K562 (cell line): ENCODE results near the gene CARD18.

Source experiments
- CEBPB ChIP-seq: fragments of 450-650 bp; IDR thresholded peaks from 2 replicates; pipeline ENCODE4 v1.6.1; 2016; ENCODE audit warnings: missing genetic modification characterization, missing compliant biosample characterization
- CREB1 ChIP-seq, 2 experiments: sonication (generic) in 1 of 2; formaldehyde crosslinking in 1 of 2; IDR thresholded peaks; 2 replicates each; pipeline versions ENCODE4 v1.6.1 to v1.8.0; 2012 to 2022; ENCODE audit warnings: inconsistent platforms in 1 of 2, mild to moderate bottlenecking in 1 of 2, missing genetic modification reagents in 1 of 2, moderate library complexity in 1 of 2
- E2F5 ChIP-seq: sonication (generic); formaldehyde crosslinking; IDR thresholded peaks from 2 replicates; pipeline ENCODE4 v1.8.0; 2022; ENCODE audit warnings: mild to moderate bottlenecking, missing genetic modification reagents
- NRF1 ChIP-seq, 2 experiments: fragments of 450-650 bp; IDR thresholded peaks in 1 of 2; conservative IDR thresholded peaks in 1 of 2; 2 replicates each; pipeline ENCODE4 v1.6.1; 2014; ENCODE audit warnings: mild to moderate bottlenecking in 2 of 2
- POLR2H ChIP-seq: IDR thresholded peaks from 2 replicates; pipeline ENCODE4 v1.6.1; 2016; ENCODE audit warnings: missing genetic modification characterization, low read depth, mild to moderate bottlenecking, control low read depth, missing compliant biosample characterization, moderate library complexity
- RCOR1 ChIP-seq, 2 experiments: IDR thresholded peaks; 2 replicates each; pipeline ENCODE4 v1.6.1; 2012; ENCODE audit warnings: low read depth in 2 of 2, low read length in 2 of 2, borderline replicate concordance in 1 of 2, improper control_type of control experiment in 1 of 2
- SRF ChIP-seq, 2 experiments: fragments of 250-450, 450-650 bp in 1 of 2; sonication (Bioruptor Pico) in 1 of 2; sonication (generic) in 1 of 2; formaldehyde crosslinking; IDR thresholded peaks; 2 replicates each; pipeline versions ENCODE4 v1.5.0 to v1.5.1; 2020 to 2022; ENCODE audit warnings: mild to moderate bottlenecking in 1 of 2, missing genetic modification reagents in 1 of 2
- TEAD4 ChIP-seq, 2 experiments: sonication (generic) in 1 of 2; formaldehyde crosslinking in 1 of 2; IDR thresholded peaks; 2 replicates each; pipeline versions ENCODE4 v1.6.1 to v1.8.0; 2012 to 2022; ENCODE audit warnings: borderline replicate concordance in 1 of 2, inconsistent platforms in 1 of 2, low read length in 1 of 2, mild to moderate bottlenecking in 1 of 2, missing genetic modification reagents in 1 of 2
- TF ChIP-seq, protein P1 (sequence below), 3 experiments: IDR thresholded peaks in 2 of 3; conservative IDR thresholded peaks in 1 of 3; 2 replicates each; pipeline ENCODE4 v1.5.1; 2011 to 2012; ENCODE audit warnings: low read length in 3 of 3, mild to moderate bottlenecking in 3 of 3, control low read depth in 2 of 3, improper control_type of control experiment in 1 of 3, inconsistent platforms in 1 of 3, low read depth in 1 of 3, mixed read lengths in 1 of 3, moderate library complexity in 1 of 3; ENCODE audit not compliant: insufficient read depth in 2 of 3

- TF ChIP-seq CEBPB (tag) (no peak), NRF1 (conservative IDR thresholded peaks at IDR 0.05 in 1 of 2, IDR thresholded peaks at IDR 0.05 in 1 of 2) (no peak), E2F5 (CRISPR knock-in tag) (no peak), SRF (CRISPR knock-in tag; IDR thresholded peaks at IDR 0.05) (no peak), TEAD4 (IDR thresholded peaks at IDR 0.05; ENCODE audit: low read length) (no peak), TEAD4 (CRISPR knock-in tag; IDR thresholded peaks at IDR 0.05; ENCODE audit: borderline replicate concordance) (no peak), CREB1 (IDR thresholded peaks at IDR 0.05) (no peak), CREB1 (CRISPR knock-in tag; IDR thresholded peaks at IDR 0.05) (no peak), POLR2H (tag) (no peak), RCOR1 (IDR thresholded peaks at IDR 0.05; ENCODE audit: borderline replicate concordance in 1 of 2, low read depth in 2 of 2, low read length in 2 of 2) (no peak)
- TF ChIP-seq, protein P1, sequence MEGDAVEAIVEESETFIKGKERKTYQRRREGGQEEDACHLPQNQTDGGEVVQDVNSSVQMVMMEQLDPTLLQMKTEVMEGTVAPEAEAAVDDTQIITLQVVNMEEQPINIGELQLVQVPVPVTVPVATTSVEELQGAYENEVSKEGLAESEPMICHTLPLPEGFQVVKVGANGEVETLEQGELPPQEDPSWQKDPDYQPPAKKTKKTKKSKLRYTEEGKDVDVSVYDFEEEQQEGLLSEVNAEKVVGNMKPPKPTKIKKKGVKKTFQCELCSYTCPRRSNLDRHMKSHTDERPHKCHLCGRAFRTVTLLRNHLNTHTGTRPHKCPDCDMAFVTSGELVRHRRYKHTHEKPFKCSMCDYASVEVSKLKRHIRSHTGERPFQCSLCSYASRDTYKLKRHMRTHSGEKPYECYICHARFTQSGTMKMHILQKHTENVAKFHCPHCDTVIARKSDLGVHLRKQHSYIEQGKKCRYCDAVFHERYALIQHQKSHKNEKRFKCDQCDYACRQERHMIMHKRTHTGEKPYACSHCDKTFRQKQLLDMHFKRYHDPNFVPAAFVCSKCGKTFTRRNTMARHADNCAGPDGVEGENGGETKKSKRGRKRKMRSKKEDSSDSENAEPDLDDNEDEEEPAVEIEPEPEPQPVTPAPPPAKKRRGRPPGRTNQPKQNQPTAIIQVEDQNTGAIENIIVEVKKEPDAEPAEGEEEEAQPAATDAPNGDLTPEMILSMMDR (IDR thresholded peaks at IDR 0.05 in 2 of 3, conservative IDR thresholded peaks at IDR 0.05 in 1 of 3; ENCODE audit: insufficient read depth in 2 of 3, low read depth in 1 of 3, low read length in 3 of 3) = no peak
Measured at GRCh38 chr11:105106140-105106539, 33.4 kb downstream of the CARD18 start.
